ENCODE measurements around the gene DMRT2. TPM values are rescaled to one million over a fixed set of nuclear protein-coding genes. Genes with fewer than 3 reads are reported as not detected.
A peak's percentile ranks its signal among the peaks of the same experiment; 100 is the strongest.

DMRT2 gene
- total RNA-seq, 6 experiments from 2014 or later = not detected

- no peaks in the 10 kb centered on the region for H3K36me3 Mint-ChIP-seq (ENCODE audit: low read depth)
- peaks cover 12% of the 10 kb centered on the region; the same call in 1 of the 2 replicates for H3K9me3 Mint-ChIP-seq
- H3K27ac Mint-ChIP-seq = no peak overlapping the region
- H3K4me1 Mint-ChIP-seq (ENCODE audit: low read depth) = no peaks in the 10 kb centered on the region
- no peak overlapping the region for H3K4me3 Mint-ChIP-seq
- DNase-seq = no peak
- H3K27me3 Mint-ChIP-seq (ENCODE audit: insufficient read depth) = peaks cover 2% of the 10 kb centered on the region; the same call in 1 of the 2 replicates
- no peak for TF ChIP-seq CTCF (IDR thresholded peaks at IDR 0.05)
These were observed 50.0 kb downstream of the DMRT2 start for GRCh38 chr9:1100201-1100600.

- peak; percentile 66 for TF ChIP-seq CTCF (IDR thresholded peaks at IDR 0.05)
- Mint-ChIP-seq H3K9me3 (peaks cover 12% of the 10 kb centered on the region; the same call in 1 of the 2 replicates), H3K27me3 (ENCODE audit: insufficient read depth) (peaks cover 2% of the 10 kb centered on the region; the same call in 1 of the 2 replicates), H3K4me1 (ENCODE audit: low read depth) (no peaks in the 10 kb centered on the region), H3K4me3 (no peak overlapping the region), H3K27ac (no peak overlapping the region), H3K36me3 (ENCODE audit: low read depth) (no peaks in the 10 kb centered on the region)
- no peak for DNase-seq
These were observed 50.8 kb downstream of the DMRT2 start for GRCh38 chr9:1100945-1101344.

GRCh38 chr9:1101846-1102641 is 51.9 kb downstream of the DMRT2 start:
- no peak for DNase-seq
- no peak overlapping the region for H3K27ac Mint-ChIP-seq
- H3K4me1 Mint-ChIP-seq (ENCODE audit: low read depth) = no peaks in the 10 kb centered on the region
- peaks cover 2% of the 10 kb centered on the region; the same call in 1 of the 2 replicates for H3K27me3 Mint-ChIP-seq (ENCODE audit: insufficient read depth)
- no peaks in the 10 kb centered on the region for H3K36me3 Mint-ChIP-seq (ENCODE audit: low read depth)
- peaks cover 10% of the 10 kb centered on the region; the same call in 1 of the 2 replicates for H3K9me3 Mint-ChIP-seq
- H3K4me3 Mint-ChIP-seq = no peak overlapping the region
- no peak for TF ChIP-seq CTCF (IDR thresholded peaks at IDR 0.05)

DNA sequence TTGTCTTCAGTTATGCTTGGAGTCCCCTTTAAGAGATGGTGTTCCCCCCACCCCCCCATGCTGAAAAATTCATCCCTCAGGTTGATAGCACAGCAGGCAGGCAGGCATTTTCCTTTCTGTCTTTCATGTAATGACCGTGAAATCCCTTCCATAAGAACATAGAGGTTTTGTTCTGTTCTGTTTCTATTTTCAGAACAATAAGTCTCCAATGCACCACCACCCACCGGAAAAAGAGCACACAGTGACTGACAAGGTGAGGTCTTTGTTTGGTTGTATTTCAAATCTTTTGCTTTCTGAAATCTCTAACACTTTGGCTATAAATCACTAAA is 52.4 kb downstream of the DMRT2 start:
- H3K27me3 Mint-ChIP-seq (ENCODE audit: insufficient read depth) = peaks cover 2% of the 10 kb centered on the region; the same call in 1 of the 2 replicates
- TF ChIP-seq CTCF (IDR thresholded peaks at IDR 0.05) = no peak
- H3K9me3 Mint-ChIP-seq = peaks cover 14% of the 10 kb centered on the region
- H3K4me3 Mint-ChIP-seq = no peak overlapping the region
- no peaks in the 10 kb centered on the region for H3K4me1 Mint-ChIP-seq (ENCODE audit: low read depth)
- H3K36me3 Mint-ChIP-seq (ENCODE audit: low read depth) = no peaks in the 10 kb centered on the region
- DNase-seq = no peak
- H3K27ac Mint-ChIP-seq = no peak overlapping the region

Other genes with a start within 250 kb of the DMRT2 start
- not detected for gene DMRT1, start 208.7 kb upstream of the DMRT2 start, total RNA-seq (2021; fragmentation: NEBNext Ultra II Directional; extraction: Animal tissue kit (Norgen Biotek cat#: 25700))
- gene DMRT3, start 73.7 kb upstream of the DMRT2 start, total RNA-seq (2021; fragmentation: NEBNext Ultra II Directional; extraction: Animal tissue kit (Norgen Biotek cat#: 25700)) = not detected

Measured in HFFc6 (cell line).